Bone marrow (tissue), 2 donors: ENCODE data around the gene ZYX.

Experiments
- DNase-seq, 2 donors: peaks; one replicate each; lab custom pipeline; 2025; lab: John Stamatoyannopoulos, UW

Gene ZYX

GRCh38 chr7:143363016-143363937 is 17.9 kb upstream of the ZYX start:
- no peak for DNase-seq

GRCh38 chr7:143367972-143368371 is 13.2 kb upstream of the ZYX start:
- no peak for DNase-seq

- DNase-seq: no peak
Measured at GRCh38 chr7:143368387-143368786, 12.8 kb upstream of the ZYX start.

GRCh38 chr7:143369678-143370651 is 11.2 kb upstream of the ZYX start:
- DNase-seq: no peak

GRCh38 chr7:143372070-143372469 is 9.1 kb upstream of the ZYX start:
- DNase-seq: peak; percentile 46 to 94

GRCh38 chr7:143373255-143373794 is 7.8 kb upstream of the ZYX start:
- DNase-seq: no peak

GRCh38 chr7:143374561-143374960 is 6.6 kb upstream of the ZYX start:
- DNase-seq: peak in 1 of 2 donors; percentile 26

GRCh38 chr7:143375298-143376034 is 5.7 kb upstream of the ZYX start:
- DNase-seq: peak in 1 of 2 donors; percentile 90

- no peak for DNase-seq
Measured at GRCh38 chr7:143376396-143376795, 4.7 kb upstream of the ZYX start.

GRCh38 chr7:143379611-143380259 is 1.4 kb upstream of the ZYX start:
- DNase-seq: no peak

GRCh38 chr7:143380260-143380645 is 892 bp upstream of the ZYX start:
- DNase-seq: peak; percentile 87 to 96

- no peak for DNase-seq
Measured at GRCh38 chr7:143381427-143382125, 431 bp downstream of the ZYX start.

GRCh38 chr7:143382126-143382790 is 1.1 kb downstream of the ZYX start:
- no peak for DNase-seq

- DNase-seq: no peak
Measured at GRCh38 chr7:143382791-143383641, 1.9 kb downstream of the ZYX start.

GRCh38 chr7:143383642-143383957 is 2.5 kb downstream of the ZYX start:
- DNase-seq: no peak

- DNase-seq: no peak
Measured at GRCh38 chr7:143384148-143384547, 3.0 kb downstream of the ZYX start.

GRCh38 chr7:143384661-143385631 is 3.8 kb downstream of the ZYX start:
- no peak for DNase-seq
